Right lobe of liver (tissue), 4 donors: ENCODE results near the gene POGLUT2.

Source experiments
- POLR2A ChIP-seq: fragments of 450-650 bp; IDR thresholded peaks from one replicate; pipeline ENCODE4 v1.6.1; 2017; ENCODE audit warnings: antibody characterized with exemption, mild to moderate bottlenecking
- TF ChIP-seq, protein P1 (sequence below), 4 donors: fragments of 200-600 bp in 3 of 4; fragments of 450-650 bp in 1 of 4; IDR thresholded peaks; one replicate each; pipeline versions ENCODE4 v1.5.1 to v1.8.0; 2016 to 2022; ENCODE audit warnings: antibody characterized with exemption in 4 of 4, mild to moderate bottlenecking in 2 of 4
- donor health status: DM: no; HTN: no; CAD: no.
- donor health status: DM: no; HTN: no; CAD: no.
- donor health status: DM: no; HTN: yes; CAD: no.

GRCh38 chr13:102763741-102764140 lies 35.0 kb downstream of the POGLUT2 start:
- TF ChIP-seq, protein P1, sequence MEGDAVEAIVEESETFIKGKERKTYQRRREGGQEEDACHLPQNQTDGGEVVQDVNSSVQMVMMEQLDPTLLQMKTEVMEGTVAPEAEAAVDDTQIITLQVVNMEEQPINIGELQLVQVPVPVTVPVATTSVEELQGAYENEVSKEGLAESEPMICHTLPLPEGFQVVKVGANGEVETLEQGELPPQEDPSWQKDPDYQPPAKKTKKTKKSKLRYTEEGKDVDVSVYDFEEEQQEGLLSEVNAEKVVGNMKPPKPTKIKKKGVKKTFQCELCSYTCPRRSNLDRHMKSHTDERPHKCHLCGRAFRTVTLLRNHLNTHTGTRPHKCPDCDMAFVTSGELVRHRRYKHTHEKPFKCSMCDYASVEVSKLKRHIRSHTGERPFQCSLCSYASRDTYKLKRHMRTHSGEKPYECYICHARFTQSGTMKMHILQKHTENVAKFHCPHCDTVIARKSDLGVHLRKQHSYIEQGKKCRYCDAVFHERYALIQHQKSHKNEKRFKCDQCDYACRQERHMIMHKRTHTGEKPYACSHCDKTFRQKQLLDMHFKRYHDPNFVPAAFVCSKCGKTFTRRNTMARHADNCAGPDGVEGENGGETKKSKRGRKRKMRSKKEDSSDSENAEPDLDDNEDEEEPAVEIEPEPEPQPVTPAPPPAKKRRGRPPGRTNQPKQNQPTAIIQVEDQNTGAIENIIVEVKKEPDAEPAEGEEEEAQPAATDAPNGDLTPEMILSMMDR (IDR thresholded peaks at IDR 0.05) = no peak
- no peak for TF ChIP-seq POLR2A
